ENCODE data around the gene CDC42BPB. TPM values are rescaled to one million over a fixed set of nuclear protein-coding genes. Genes with fewer than 3 reads are reported as not detected.

CDC42BPB gene
- total RNA-seq, 1 experiment from 2014 or later = 103 TPM

- H3K4ac ChIP-seq (ENCODE audit: low read depth, low read length) = no peak overlapping the region
- H3K27me3 Mint-ChIP-seq (ENCODE audit: low read depth) = no peaks in the 10 kb centered on the region
- H3K27me3 ChIP-seq (ENCODE audit: insufficient read depth, low read length) = no peaks in the 10 kb centered on the region
- no CpG with 5 or more reads among the region's 23 CpGs for WGBS (ENCODE audit: extremely low coverage, insufficient read length, low lambda C conversion rate)
- H2BK12ac ChIP-seq (ENCODE audit: insufficient read length, low read depth, low read length) = no peak overlapping the region
- no peaks in the 10 kb centered on the region for H3K9me3 ChIP-seq (ENCODE audit: control insufficient read depth, low read depth, low read length)
- no peak overlapping the region for H3K27ac ChIP-seq (ENCODE audit: insufficient read length, low read depth, low read length)
- H2BK20ac ChIP-seq (ENCODE audit: low read depth, low read length, poor library complexity, severe bottlenecking) = no peak overlapping the region
- no peaks in the 10 kb centered on the region; a peak in 1 of 4 replicates for H3K4me1 Mint-ChIP-seq
- no peak overlapping the region for H2BK120ac ChIP-seq (ENCODE audit: low read depth, low read length, poor library complexity, severe bottlenecking)
- H2AK5ac ChIP-seq (ENCODE audit: insufficient read length, low read length) = no peak overlapping the region
- H3K27ac Mint-ChIP-seq = peak overlapping the region in 2 of 3 experiments; percentile 61 to 62; a peak in 2 of 7 replicates
- H3K79me2 ChIP-seq (ENCODE audit: insufficient read depth, low read length) = no peaks in the 10 kb centered on the region
- H3K4me3 Mint-ChIP-seq = no peak overlapping the region
- no peak overlapping the region for H3K56ac ChIP-seq (ENCODE audit: insufficient read length, low read depth, low read length)
- H3K23ac ChIP-seq (ENCODE audit: insufficient read length, low read depth, low read length) = no peak overlapping the region
- H3T11ph ChIP-seq (ENCODE audit: low read length) = no peak overlapping the region
- H3K36me3 Mint-ChIP-seq (ENCODE audit: insufficient read depth in 1 of 3, low read depth in 3 of 3) = peaks cover 25 to 38% (median 34%) of the 10 kb centered on the region in 3 experiments
- H3K23me2 ChIP-seq (ENCODE audit: insufficient read length, low read depth, low read length, poor library complexity, severe bottlenecking) = no peaks in the 10 kb centered on the region
- H3K79me1 ChIP-seq (ENCODE audit: insufficient read depth, low read depth, low read length, poor library complexity, severe bottlenecking) = no peaks in the 10 kb centered on the region
- no peak overlapping the region for H4K91ac ChIP-seq (ENCODE audit: insufficient read length, low read depth, low read length)
- no peaks in the 10 kb centered on the region for H3K4me1 ChIP-seq (ENCODE audit: insufficient read depth, low read length)
- no peak overlapping the region for H2BK5ac ChIP-seq (ENCODE audit: insufficient read length, low read length)
- no peak overlapping the region for H3K4me2 ChIP-seq (ENCODE audit: insufficient read depth, insufficient read length, low read length)
- peaks cover 16 to 17% of the 10 kb centered on the region in 2 experiments for H3K9me3 Mint-ChIP-seq
- no peak for TF ChIP-seq CTCF (conservative IDR thresholded peaks at IDR 0.05)
- H2BK15ac ChIP-seq (ENCODE audit: low read depth, low read length) = no peak overlapping the region
- no peak overlapping the region for H4K8ac ChIP-seq (replicated peaks; ENCODE audit: insufficient read length, low read depth, low read length)
- no peak overlapping the region for H3K9ac ChIP-seq (ENCODE audit: extremely low read depth, insufficient read length, low read length)
- no peak overlapping the region for H3K18ac ChIP-seq (ENCODE audit: insufficient read length, low read depth, low read length)
- no peak overlapping the region for H4K5ac ChIP-seq (ENCODE audit: insufficient read length, low read depth, low read length)
- DNase-seq = no peak
- H3K14ac ChIP-seq (ENCODE audit: insufficient read depth, low read length) = no peak overlapping the region
- no peak overlapping the region for H2AFZ ChIP-seq (ENCODE audit: low read length)
- H4K20me1 ChIP-seq (ENCODE audit: control insufficient read depth, insufficient read depth, insufficient read length) = no peaks in the 10 kb centered on the region
These were observed 149.2 kb downstream of the CDC42BPB start for GRCh38 chr14:102907980-102908730.

Measured in H9 (cell line).